Amniotic stem cell (primary cell): ENCODE measurements around the gene PNPT1.

Source experiments
- DNase-seq: peaks from one replicate; lab custom pipeline; 2025; lab: John Stamatoyannopoulos, UW

PNPT1 gene

GRCh38 chr2:55668956-55669355, 24.7 kb downstream of the PNPT1 start:
- no peak for DNase-seq

GRCh38 chr2:55653255-55653654, 40.4 kb downstream of the PNPT1 start:
- no peak for DNase-seq

- no peak for DNase-seq
These were observed 44.4 kb downstream of the PNPT1 start for GRCh38 chr2:55649211-55649610.

- DNase-seq: no peak
These were observed 56.8 kb downstream of the PNPT1 start for GRCh38 chr2:55636831-55637230.

GRCh38 chr2:55628931-55629330, 64.7 kb downstream of the PNPT1 start:
- no peak for DNase-seq

- no peak for DNase-seq
These were observed 65.7 kb downstream of the PNPT1 start for GRCh38 chr2:55627915-55628314.

- no peak for DNase-seq
These were observed 71.8 kb downstream of the PNPT1 start for GRCh38 chr2:55621802-55622201.

GRCh38 chr2:55620123-55620779, 73.4 kb downstream of the PNPT1 start:
- DNase-seq: no peak

- peak; percentile 11 for DNase-seq
These were observed 75.2 kb downstream of the PNPT1 start for GRCh38 chr2:55618275-55619055.

GRCh38 chr2:55618025-55618274, 75.7 kb downstream of the PNPT1 start:
- no peak for DNase-seq

GRCh38 chr2:55617175-55618024, 76.2 kb downstream of the PNPT1 start, which contains the start of gene PPP4R3B:
TSS of gene PPP4R3B (minus strand) at chr2:55617622. CDS start at chr2:55617285, 337 bp downstream.
- peak; percentile 99 for DNase-seq

GRCh38 chr2:55616551-55617174, 77.0 kb downstream of the PNPT1 start:
- peak; percentile 39 for DNase-seq

GRCh38 chr2:55611997-55612396, 81.6 kb downstream of the PNPT1 start:
- no peak for DNase-seq

GRCh38 chr2:55610954-55611743, 82.5 kb downstream of the PNPT1 start:
- no peak for DNase-seq

- no peak for DNase-seq
These were observed 83.6 kb downstream of the PNPT1 start for GRCh38 chr2:55609938-55610578.

GRCh38 chr2:55609193-55609794, 84.3 kb downstream of the PNPT1 start:
- no peak for DNase-seq

GRCh38 chr2:55607717-55608116, 85.9 kb downstream of the PNPT1 start:
- no peak for DNase-seq

GRCh38 chr2:55604027-55604565, 89.5 kb downstream of the PNPT1 start:
- no peak for DNase-seq

GRCh38 chr2:55601849-55602248, 91.8 kb downstream of the PNPT1 start:
- DNase-seq: no peak

GRCh38 chr2:55598056-55598795, 95.4 kb downstream of the PNPT1 start:
- no peak for DNase-seq
